WERI-Rb-1 (cell line): ENCODE results near the gene LAMB3.

Experiments
- DNase-seq: peaks from one replicate; pipeline ENCODE4 v3.0.0-alpha.2; 2020
- H3K27ac ChIP-seq: fragments of 250-450 bp; sonication (Bioruptor Pico); 2 replicates; pipeline ENCODE4 v1.5.1; 2020; ENCODE audit warnings: mild to moderate bottlenecking, moderate library complexity
- H3K27me3 ChIP-seq: fragments of 250-450 bp; sonication (Bioruptor Pico); 2 replicates; pipeline ENCODE4 v1.5.1; 2021; ENCODE audit warnings: mild to moderate bottlenecking, low read depth, moderate library complexity; ENCODE audit not compliant: insufficient read depth, severe bottlenecking
- H3K36me3 ChIP-seq: fragments of 250-450 bp; sonication (Bioruptor Pico); 2 replicates; pipeline ENCODE4 v1.5.1; 2020; ENCODE audit warnings: mild to moderate bottlenecking, moderate library complexity
- H3K4me3 ChIP-seq: 2 replicates; pipeline ENCODE4 v1.5.1; 2011; ENCODE audit warnings: low read depth, mild to moderate bottlenecking, control low read depth, low read length
- H3K9me3 ChIP-seq: fragments of 250-450 bp; sonication (Bioruptor Pico); 2 replicates; pipeline ENCODE4 v1.5.1; 2021; ENCODE audit warnings: mild to moderate bottlenecking, moderate library complexity; ENCODE audit not compliant: severe bottlenecking
- CTCF ChIP-seq: IDR thresholded peaks from 2 replicates; pipeline ENCODE4 v1.5.1; 2011; ENCODE audit warnings: low read depth, mild to moderate bottlenecking, control low read depth, inconsistent platforms, low read length

LAMB3 gene

GRCh38 chr1:209667708-209668107, 15.5 kb upstream of the LAMB3 start:
- Histone ChIP-seq H3K4me3 (no peak overlapping the region), H3K27me3 (peaks cover 53% of the 10 kb centered on the region), H3K36me3 (no peaks in the 10 kb centered on the region), H3K9me3 (no peaks in the 10 kb centered on the region), H3K27ac (no peak overlapping the region)
- TF ChIP-seq CTCF: no peak
- DNase-seq: no peak

- no peak for TF ChIP-seq CTCF
- Histone ChIP-seq H3K27ac (no peak overlapping the region), H3K27me3 (peaks cover 55% of the 10 kb centered on the region), H3K9me3 (no peaks in the 10 kb centered on the region), H3K36me3 (no peaks in the 10 kb centered on the region), H3K4me3 (no peak overlapping the region)
- DNase-seq: no peak
Measured at GRCh38 chr1:209667103-209667502, 14.9 kb upstream of the LAMB3 start.

- no peak for TF ChIP-seq CTCF
- H3K36me3 ChIP-seq: no peaks in the 10 kb centered on the region
- peaks cover 56% of the 10 kb centered on the region for H3K27me3 ChIP-seq
- no peak overlapping the region for H3K27ac ChIP-seq
- H3K4me3 ChIP-seq: no peak overlapping the region
- H3K9me3 ChIP-seq: no peaks in the 10 kb centered on the region
- DNase-seq: no peak
Measured at GRCh38 chr1:209662879-209663327, 10.7 kb upstream of the LAMB3 start.

GRCh38 chr1:209661071-209661470, 8.8 kb upstream of the LAMB3 start:
- Histone ChIP-seq H3K36me3 (no peaks in the 10 kb centered on the region), H3K9me3 (no peaks in the 10 kb centered on the region), H3K27ac (no peak overlapping the region), H3K27me3 (peaks cover 52% of the 10 kb centered on the region), H3K4me3 (no peak overlapping the region)
- no peak for DNase-seq
- TF ChIP-seq CTCF: no peak

GRCh38 chr1:209659909-209660308, 7.7 kb upstream of the LAMB3 start:
- Histone ChIP-seq H3K4me3 (no peak overlapping the region), H3K27ac (no peak overlapping the region), H3K9me3 (no peaks in the 10 kb centered on the region), H3K27me3 (peaks cover 59% of the 10 kb centered on the region), H3K36me3 (no peaks in the 10 kb centered on the region)
- DNase-seq: no peak
- TF ChIP-seq CTCF: no peak

- Histone ChIP-seq H3K27ac (no peak overlapping the region), H3K27me3 (peaks cover 69% of the 10 kb centered on the region), H3K36me3 (no peaks in the 10 kb centered on the region), H3K9me3 (no peaks in the 10 kb centered on the region), H3K4me3 (no peak overlapping the region)
- DNase-seq: no peak
- no peak for TF ChIP-seq CTCF
Measured at GRCh38 chr1:209657918-209658317, 5.7 kb upstream of the LAMB3 start.
